Measurements from ENCODE around the gene C1orf232. TPM values are rescaled to one million over a fixed set of nuclear protein-coding genes. Genes with fewer than 3 reads are reported as not detected.

Gene C1orf232
- total RNA-seq, 4 donors from 2014 or later = not detected

DNA sequence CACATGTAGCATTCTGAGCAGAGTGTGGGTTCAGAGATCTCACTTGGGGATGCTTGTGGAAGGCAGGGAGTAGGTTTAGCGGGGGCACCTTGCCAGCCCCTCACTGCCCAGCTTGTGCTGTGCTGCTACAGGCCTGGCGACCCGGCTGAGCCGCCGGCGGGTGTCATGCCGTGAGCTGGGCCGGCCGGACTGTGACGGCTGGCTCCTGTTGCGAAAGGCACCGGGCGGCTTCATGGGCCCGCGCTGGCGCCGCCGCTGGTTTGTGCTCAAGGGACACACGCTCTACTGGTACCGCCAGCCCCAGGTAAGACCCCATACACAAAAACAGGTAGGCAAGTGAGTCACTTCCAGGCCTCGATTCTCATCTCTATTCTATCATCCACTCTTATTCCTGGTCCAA is 16.1 kb upstream of the C1orf232 start:
- TF ChIP-seq, protein P1, sequence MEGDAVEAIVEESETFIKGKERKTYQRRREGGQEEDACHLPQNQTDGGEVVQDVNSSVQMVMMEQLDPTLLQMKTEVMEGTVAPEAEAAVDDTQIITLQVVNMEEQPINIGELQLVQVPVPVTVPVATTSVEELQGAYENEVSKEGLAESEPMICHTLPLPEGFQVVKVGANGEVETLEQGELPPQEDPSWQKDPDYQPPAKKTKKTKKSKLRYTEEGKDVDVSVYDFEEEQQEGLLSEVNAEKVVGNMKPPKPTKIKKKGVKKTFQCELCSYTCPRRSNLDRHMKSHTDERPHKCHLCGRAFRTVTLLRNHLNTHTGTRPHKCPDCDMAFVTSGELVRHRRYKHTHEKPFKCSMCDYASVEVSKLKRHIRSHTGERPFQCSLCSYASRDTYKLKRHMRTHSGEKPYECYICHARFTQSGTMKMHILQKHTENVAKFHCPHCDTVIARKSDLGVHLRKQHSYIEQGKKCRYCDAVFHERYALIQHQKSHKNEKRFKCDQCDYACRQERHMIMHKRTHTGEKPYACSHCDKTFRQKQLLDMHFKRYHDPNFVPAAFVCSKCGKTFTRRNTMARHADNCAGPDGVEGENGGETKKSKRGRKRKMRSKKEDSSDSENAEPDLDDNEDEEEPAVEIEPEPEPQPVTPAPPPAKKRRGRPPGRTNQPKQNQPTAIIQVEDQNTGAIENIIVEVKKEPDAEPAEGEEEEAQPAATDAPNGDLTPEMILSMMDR (IDR thresholded peaks at IDR 0.05) = no peak
- TF ChIP-seq POLR2A (IDR thresholded peaks at IDR 0.05) (no peak), POLR2AphosphoS5 (IDR thresholded peaks at IDR 0.05) (no peak), EP300 (IDR thresholded peaks at IDR 0.05; ENCODE audit: low read depth) (no peak)
- Histone ChIP-seq H3K36me3 (peaks cover 0 to 4% (median 0%) of the 10 kb centered on the region in 4 donors), H3K4me3 (no peak overlapping the region), H3K27ac (no peak overlapping the region), H3K27me3 (no peaks in the 10 kb centered on the region), H3K4me1 (no peaks in the 10 kb centered on the region), H3K9me3 (no peaks in the 10 kb centered on the region)
- intact Hi-C loops (cut with DNase I; ENCODE audit: low total_unique reads) (no loop called here), in situ Hi-C loops (cut with MboI; ENCODE audit: low pct_ligation_motif_present in 1 of 4, low pct_unique_long_range_greater_than_20kb in 1 of 4, low sequenced_read_pairs in 3 of 4) (no loop called here)
- WGBS, 2 donors (ENCODE audit: low coverage in 1 of 2) = 96 to 100% methylated on average over 1 to 21 of the region's 21 CpGs
- DNase-seq = no peak

- Histone ChIP-seq H3K9me3 (no peaks in the 10 kb centered on the region), H3K4me3 (no peak overlapping the region), H3K36me3 (peaks cover 0 to 4% (median 0%) of the 10 kb centered on the region in 4 donors), H3K27ac (no peak overlapping the region), H3K27me3 (no peaks in the 10 kb centered on the region), H3K4me1 (no peaks in the 10 kb centered on the region)
- intact Hi-C loops (cut with DNase I; ENCODE audit: low total_unique reads) (no loop called here), in situ Hi-C loops (cut with MboI; ENCODE audit: low pct_ligation_motif_present in 1 of 4, low pct_unique_long_range_greater_than_20kb in 1 of 4, low sequenced_read_pairs in 3 of 4) (no loop called here)
- no peak for DNase-seq
- no peak for TF ChIP-seq POLR2A (IDR thresholded peaks at IDR 0.05)
- TF ChIP-seq POLR2AphosphoS5 (IDR thresholded peaks at IDR 0.05) = no peak
- TF ChIP-seq EP300 (IDR thresholded peaks at IDR 0.05; ENCODE audit: low read depth) = no peak
- TF ChIP-seq, protein P1 (IDR thresholded peaks at IDR 0.05) = no peak
- WGBS, 2 donors (ENCODE audit: low coverage in 1 of 2) = 84 to 91% methylated on average over 4 to 7 of the region's 7 CpGs
Observed at GRCh38 chr1:26184086-26184485, 15.3 kb upstream of the C1orf232 start.

- Histone ChIP-seq H3K9me3 (no peaks in the 10 kb centered on the region), H3K4me1 (peaks cover 0 to 8% (median 1%) of the 10 kb centered on the region in 4 donors), H3K4me3 (no peak overlapping the region), H3K27me3 (no peaks in the 10 kb centered on the region), H3K27ac (no peak overlapping the region), H3K36me3 (peaks cover 0 to 4% (median 0%) of the 10 kb centered on the region in 4 donors)
- in situ Hi-C loops (cut with MboI; ENCODE audit: low pct_ligation_motif_present in 1 of 4, low pct_unique_long_range_greater_than_20kb in 1 of 4, low sequenced_read_pairs in 3 of 4) (no loop called here), intact Hi-C loops (cut with DNase I; ENCODE audit: low total_unique reads) (no loop called here)
- WGBS, 2 donors (ENCODE audit: low coverage in 1 of 2) = 80% methylated on average over 7 of the region's 7 CpGs; no CpG with 5 or more reads in 1 of the 2 donors
- TF ChIP-seq, protein P1 (IDR thresholded peaks at IDR 0.05) = no peak
- TF ChIP-seq EP300 (IDR thresholded peaks at IDR 0.05; ENCODE audit: low read depth) = no peak
- no peak for TF ChIP-seq POLR2AphosphoS5 (IDR thresholded peaks at IDR 0.05)
- no peak for TF ChIP-seq POLR2A (IDR thresholded peaks at IDR 0.05)
- DNase-seq = no peak
Observed at GRCh38 chr1:26182383-26182696, 13.6 kb upstream of the C1orf232 start.

DNA sequence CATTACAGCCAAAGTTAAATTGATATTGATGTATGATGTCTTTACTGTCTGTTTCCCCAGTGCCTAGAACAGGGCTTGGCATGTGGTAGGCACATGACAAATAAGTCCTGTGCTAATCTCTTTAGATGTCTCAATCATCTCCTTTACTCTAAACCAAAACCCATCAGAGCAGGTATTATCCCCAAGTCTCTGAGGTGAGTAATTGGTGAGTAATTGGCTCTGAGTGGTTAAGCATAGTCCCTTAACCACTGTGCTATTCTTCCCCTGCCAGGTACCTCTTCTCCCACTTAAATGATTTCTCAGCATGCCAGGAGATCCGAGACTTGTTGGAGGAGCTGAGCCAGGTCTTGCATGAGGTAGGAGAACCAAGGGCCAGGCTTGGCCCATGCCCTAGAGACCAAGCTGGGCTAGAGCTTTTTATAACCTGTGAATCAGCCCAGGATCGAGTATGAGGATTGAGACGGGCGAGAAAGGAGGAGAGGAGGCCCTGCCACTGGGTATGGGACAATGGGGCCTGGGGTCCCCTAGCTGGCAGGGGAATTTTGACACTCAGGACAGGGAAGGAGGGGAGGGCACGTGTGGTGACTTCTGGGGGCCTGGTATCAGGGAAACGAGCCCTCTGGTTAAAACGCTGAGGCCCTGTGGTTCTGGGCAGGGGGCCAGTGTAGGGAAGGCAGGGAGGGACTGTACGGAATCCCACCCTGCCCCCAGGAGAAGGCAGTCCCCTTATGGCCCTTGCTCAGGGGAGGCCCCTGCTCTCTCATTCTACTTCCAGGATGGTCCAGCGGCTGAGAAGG is 13.0 kb upstream of the C1orf232 start:
- H3K27ac ChIP-seq = no peak overlapping the region
- H3K9me3 ChIP-seq = no peaks in the 10 kb centered on the region
- no peak for DNase-seq
- intact Hi-C loops (cut with DNase I; ENCODE audit: low total_unique reads) = no loop called here
- TF ChIP-seq POLR2A (IDR thresholded peaks at IDR 0.05) (no peak), EP300 (IDR thresholded peaks at IDR 0.05; ENCODE audit: low read depth) (no peak), POLR2AphosphoS5 (IDR thresholded peaks at IDR 0.05) (no peak)
- TF ChIP-seq, protein P1 (IDR thresholded peaks at IDR 0.05) = no peak
- no peaks in the 10 kb centered on the region for H3K27me3 ChIP-seq
- peaks cover 0 to 4% (median 0%) of the 10 kb centered on the region in 4 donors for H3K36me3 ChIP-seq
- no peak overlapping the region for H3K4me3 ChIP-seq
- in situ Hi-C loops (cut with MboI; ENCODE audit: low pct_ligation_motif_present in 1 of 4, low pct_unique_long_range_greater_than_20kb in 1 of 4, low sequenced_read_pairs in 3 of 4) = no loop called here
- H3K4me1 ChIP-seq = peaks cover 0 to 12% (median 1%) of the 10 kb centered on the region in 4 donors
- 53 to 83% methylated on average over 3 to 9 of the region's 9 CpGs for WGBS, 2 donors (ENCODE audit: low coverage in 1 of 2)

Data from transverse colon (tissue), 4 donors.